ENCODE data around the gene ZBTB4. TPM values are rescaled to one million over a fixed set of nuclear protein-coding genes. Genes with fewer than 3 reads are reported as not detected.

Gene ZBTB4
- total RNA-seq, 4 donors from 2014 or later: 60.5 to 64.1 (median 63.0) TPM

GRCh38 chr17:7413346-7413985, 66.0 kb downstream of the ZBTB4 start:
- Histone ChIP-seq H3K36me3 (peaks cover 0 to 79% (median 0%) of the 10 kb centered on the region in 3 donors), H3K27ac (peak overlapping the region in 2 of 4 donors; percentile 1 to 16), H3K4me1 (peaks cover 0 to 10% (median 0%) of the 10 kb centered on the region in 4 donors), H3K4me3 (no peak overlapping the region), H3K9me3 (no peaks in the 10 kb centered on the region), H3K27me3 (no peaks in the 10 kb centered on the region)
- DNase-seq (ENCODE audit: low spot score in 2 of 2): no peak
- no peak for TF ChIP-seq EP300 (IDR thresholded peaks at IDR 0.05)
- no peak for TF ChIP-seq CTCF (IDR thresholded peaks at IDR 0.05)
- TF ChIP-seq POLR2A (IDR thresholded peaks at IDR 0.05): no peak
- WGBS, 2 donors: 51 to 78% methylated on average over 5 of the region's 6 CpGs

- no peak for TF ChIP-seq EP300 (IDR thresholded peaks at IDR 0.05)
- WGBS, 2 donors: 90 to 92% methylated on average over 8 of the region's 8 CpGs
- peaks cover 0 to 67% (median 0%) of the 10 kb centered on the region in 3 donors for H3K36me3 ChIP-seq
These were observed 68.0 kb downstream of the ZBTB4 start for GRCh38 chr17:7411427-7411750.

GRCh38 chr17:7410634-7411426, 68.6 kb downstream of the ZBTB4 start:
- Histone ChIP-seq H3K4me3 (no peak overlapping the region), H3K27ac (no peak overlapping the region), H3K4me1 (peaks cover 0 to 28% (median 4%) of the 10 kb centered on the region in 4 donors), H3K9me3 (no peaks in the 10 kb centered on the region), H3K36me3 (peaks cover 0 to 61% (median 0%) of the 10 kb centered on the region in 3 donors), H3K27me3 (no peaks in the 10 kb centered on the region)
- TF ChIP-seq EP300 (IDR thresholded peaks at IDR 0.05): no peak
- no peak for TF ChIP-seq CTCF (IDR thresholded peaks at IDR 0.05)
- TF ChIP-seq POLR2A (IDR thresholded peaks at IDR 0.05): no peak
- no peak for DNase-seq (ENCODE audit: low spot score in 2 of 2)
- WGBS, 2 donors: 82 to 89% methylated on average over 25 of the region's 25 CpGs

More at GRCh38 chr17:7411427-7411750, 68.0 kb downstream of the ZBTB4 start:
- Histone ChIP-seq H3K27ac (no peak overlapping the region), H3K4me3 (no peak overlapping the region), H3K4me1 (peaks cover 0 to 22% (median 1%) of the 10 kb centered on the region in 4 donors), H3K9me3 (no peaks in the 10 kb centered on the region), H3K27me3 (no peaks in the 10 kb centered on the region)
- DNase-seq (ENCODE audit: low spot score in 2 of 2): no peak

- Histone ChIP-seq H3K4me1 (peaks cover 0 to 38% (median 7%) of the 10 kb centered on the region in 4 donors), H3K36me3 (peaks cover 0 to 50% (median 0%) of the 10 kb centered on the region in 3 donors), H3K4me3 (no peak overlapping the region), H3K9me3 (no peaks in the 10 kb centered on the region), H3K27me3 (no peaks in the 10 kb centered on the region), H3K27ac (no peak overlapping the region)
- DNase-seq (ENCODE audit: low spot score in 2 of 2): no peak
- no peak for TF ChIP-seq POLR2A (IDR thresholded peaks at IDR 0.05)
- no peak for TF ChIP-seq CTCF (IDR thresholded peaks at IDR 0.05)
- no peak for TF ChIP-seq EP300 (IDR thresholded peaks at IDR 0.05)
- 93 to 94% methylated on average over 6 of the region's 6 CpGs for WGBS, 2 donors
These were observed 69.7 kb downstream of the ZBTB4 start for GRCh38 chr17:7409716-7410115.

Other genes with a start within 250 kb of the ZBTB4 start
- 10 to 100 TPM; 41.4 to 51.2 (median 46.7) TPM for gene DVL2, start 245.1 kb downstream of the ZBTB4 start, total RNA-seq
- 10 to 100 TPM; 20.3 to 29.7 (median 23.3) TPM for gene PHF23, start 240.2 kb downstream of the ZBTB4 start, total RNA-seq
- 100 to 1,000 TPM; 402 to 515 (median 456) TPM for gene GABARAP, start 237.2 kb downstream of the ZBTB4 start, total RNA-seq
- gene CTDNEP1, start 227.9 kb downstream of the ZBTB4 start, total RNA-seq: 10 to 100 TPM; 38.5 to 82.2 (median 65.9) TPM
- 10 to 100 TPM; 21.9 to 28.7 (median 25.0) TPM for gene ELP5, start 227.4 kb downstream of the ZBTB4 start, total RNA-seq
- gene CLDN7, start 217.2 kb downstream of the ZBTB4 start, total RNA-seq: 1 to 10 TPM in 3 of 4 donors, not detected in 1; 2.0 to 5.9 (median 2.4) TPM
- gene SLC2A4, start 197.9 kb downstream of the ZBTB4 start, total RNA-seq: 10 to 100 TPM in 1 of 4 donors, 1 to 10 TPM in 3; 5.2 to 20.1 (median 6.2) TPM
- 1 to 10 TPM in 1 of 4 donors, under 1 TPM in 3; under 0.01 to 2.1 (median 0.52) TPM for gene YBX2, start 185.0 kb downstream of the ZBTB4 start, total RNA-seq
- gene EIF5A, start 172.0 kb downstream of the ZBTB4 start, total RNA-seq: 100 to 1,000 TPM; 106 to 278 (median 132) TPM
- gene GPS2, start 164.3 kb downstream of the ZBTB4 start, total RNA-seq: 100 to 1,000 TPM in 1 of 4 donors, 10 to 100 TPM in 3; 36.1 to 108 (median 57.3) TPM
- gene NEURL4, start 150.3 kb downstream of the ZBTB4 start, total RNA-seq: 10 to 100 TPM; 16.2 to 40.2 (median 27.5) TPM
- gene ACAP1, start 143.1 kb downstream of the ZBTB4 start, total RNA-seq: 10 to 100 TPM in 3 of 4 donors, 1 to 10 TPM in 1; 8.1 to 33.1 (median 11.2) TPM
- gene KCTD11, start 127.5 kb downstream of the ZBTB4 start, total RNA-seq: 10 to 100 TPM; 25.3 to 35.4 (median 28.7) TPM
- gene TMEM95, start 124.5 kb downstream of the ZBTB4 start, total RNA-seq: not detected
- gene TNK1, start 98.5 kb downstream of the ZBTB4 start, total RNA-seq: 1 to 10 TPM; 2.4 to 9.8 (median 6.0) TPM
- 10 to 100 TPM; 28.7 to 55.5 (median 42.9) TPM for gene PLSCR3, start 85.1 kb downstream of the ZBTB4 start, total RNA-seq
- gene TMEM256, start 75.5 kb downstream of the ZBTB4 start, total RNA-seq: 100 to 1,000 TPM in 2 of 4 donors, 10 to 100 TPM in 2; 88.3 to 121 (median 103) TPM
- 10 to 100 TPM; 14.4 to 32.4 (median 23.9) TPM for gene NLGN2, start 71.8 kb downstream of the ZBTB4 start, total RNA-seq
- gene SPEM1, start 59.3 kb downstream of the ZBTB4 start, total RNA-seq: not detected
- not detected for gene SPEM2, start 54.0 kb downstream of the ZBTB4 start, total RNA-seq
- not detected for gene SPEM3, start 50.8 kb downstream of the ZBTB4 start, total RNA-seq
- 1 to 10 TPM; 1.7 to 6.6 (median 4.1) TPM for gene TMEM102, start 44.2 kb downstream of the ZBTB4 start, total RNA-seq
- gene FGF11, start 40.1 kb downstream of the ZBTB4 start, total RNA-seq: 1 to 10 TPM; 1.5 to 3.3 (median 2.2) TPM
- 10 to 100 TPM in 3 of 4 donors, 1 to 10 TPM in 1; 6.5 to 16.0 (median 13.5) TPM for gene CHRNB1, start 34.6 kb downstream of the ZBTB4 start, total RNA-seq
- gene SLC35G6, start 1.8 kb upstream of the ZBTB4 start, total RNA-seq: not detected
- 100 to 1,000 TPM in 3 of 4 donors, 10 to 100 TPM in 1; 87.0 to 163 (median 125) TPM for gene POLR2A, start 4.7 kb upstream of the ZBTB4 start, total RNA-seq
- 100 to 1,000 TPM in 2 of 4 donors, 10 to 100 TPM in 2; 59.4 to 109 (median 98.8) TPM for gene TNFSF12, start 69.4 kb upstream of the ZBTB4 start, total RNA-seq
- 10 to 100 TPM; 44.7 to 93.3 (median 64.7) TPM for gene TNFSF13, start 79.1 kb upstream of the ZBTB4 start, total RNA-seq
- gene SENP3, start 82.3 kb upstream of the ZBTB4 start, total RNA-seq: 10 to 100 TPM; 54.3 to 75.4 (median 59.0) TPM
- gene CD68, start 100.0 kb upstream of the ZBTB4 start, total RNA-seq: 10 to 100 TPM; 19.3 to 65.7 (median 34.2) TPM
- 100 to 1,000 TPM in 1 of 4 donors, 10 to 100 TPM in 3; 58.3 to 102 (median 66.2) TPM for gene MPDU1, start 104.2 kb upstream of the ZBTB4 start, total RNA-seq
- 1 to 10 TPM; 3.1 to 6.9 (median 5.0) TPM for gene SOX15, start 110.5 kb upstream of the ZBTB4 start, total RNA-seq
- gene FXR2, start 135.3 kb upstream of the ZBTB4 start, total RNA-seq: 10 to 100 TPM; 34.7 to 39.4 (median 36.7) TPM
- gene SAT2, start 148.2 kb upstream of the ZBTB4 start, total RNA-seq: 100 to 1,000 TPM in 1 of 4 donors, 10 to 100 TPM in 3; 69.3 to 130 (median 82.0) TPM
- 1 to 10 TPM in 1 of 4 donors, under 1 TPM in 1, not detected in 2; 0.63 to 1.2 TPM for gene SHBG, start 150.5 kb upstream of the ZBTB4 start, total RNA-seq
- gene ATP1B2, start 171.3 kb upstream of the ZBTB4 start, total RNA-seq: 1 to 10 TPM; 1.5 to 3.9 (median 1.9) TPM
- gene TP53, start 207.9 kb upstream of the ZBTB4 start, total RNA-seq: 10 to 100 TPM; 26.7 to 32.1 (median 30.0) TPM
- 1 to 10 TPM; 3.6 to 8.0 (median 4.8) TPM for gene WRAP53, start 208.8 kb upstream of the ZBTB4 start, total RNA-seq
- under 1 TPM in 2 of 4 donors, not detected in 2; 0.20 to 0.21 TPM for gene EFNB3, start 225.6 kb upstream of the ZBTB4 start, total RNA-seq
- gene DNAH2, start 238.1 kb upstream of the ZBTB4 start, total RNA-seq: 1 to 10 TPM in 1 of 4 donors, under 1 TPM in 3; under 0.01 to 1.4 (median under 0.01) TPM

Measured in tibial nerve (tissue), 4 donors.